HepG2 (cell line): ENCODE results near the gene SH2D6. TPM values are rescaled to one million over a fixed set of nuclear protein-coding genes. Genes with fewer than 3 reads are reported as not detected.
A peak's percentile ranks its signal among the peaks of the same experiment; 100 is the strongest.

Source experiments
- BCL6 ChIP-seq: IDR thresholded peaks from 2 replicates; pipeline ENCODE4 v1.6.1; 2016; ENCODE audit warnings: missing genetic modification reagents, missing compliant biosample characterization
- JDP2 ChIP-seq: sonication (generic); formaldehyde crosslinking; IDR thresholded peaks from 2 replicates; pipeline ENCODE4 v1.8.1; 2022; ENCODE audit warnings: missing genetic modification reagents, borderline replicate concordance
- MAZ ChIP-seq, 2 experiments: sonication (generic) in 1 of 2; formaldehyde crosslinking in 1 of 2; IDR thresholded peaks; 2 replicates each; pipeline versions ENCODE4 v1.5.0 to v1.6.1; 2012 to 2020; ENCODE audit warnings: low read depth in 2 of 2, mild to moderate bottlenecking in 2 of 2, borderline replicate concordance in 1 of 2, improper control_type of control experiment in 1 of 2, low read length in 1 of 2, missing genetic modification reagents in 1 of 2, moderate library complexity in 1 of 2
- MTA1 ChIP-seq: sonication (generic); formaldehyde crosslinking; IDR thresholded peaks from 2 replicates; pipeline ENCODE4 v1.4.0; 2020; ENCODE audit warnings: missing genetic modification reagents, mild to moderate bottlenecking, borderline replicate concordance
- NAIF1 ChIP-seq: sonication (generic); formaldehyde crosslinking; IDR thresholded peaks from 2 replicates; pipeline ENCODE4 v1.5.0; 2020; ENCODE audit warnings: mild to moderate bottlenecking, missing genetic modification reagents, borderline replicate concordance
- PAWR ChIP-seq: sonication (generic); formaldehyde crosslinking; IDR thresholded peaks from 2 replicates; pipeline ENCODE4 v1.4.0; 2020; ENCODE audit warnings: missing genetic modification reagents, mild to moderate bottlenecking, borderline replicate concordance
- RBM39 ChIP-seq: fragments of 200-400 bp; formaldehyde crosslinking; IDR thresholded peaks from one replicate; pipeline ENCODE4 v1.6.1; 2018; ENCODE audit warnings: antibody characterized with exemption, mild to moderate bottlenecking, low read depth, low read length; ENCODE audit not compliant: poor library complexity, severe bottlenecking
- RCOR2 ChIP-seq: IDR thresholded peaks from 2 replicates; pipeline ENCODE4 v1.6.1; 2016; ENCODE audit warnings: missing biosample characterization, missing genetic modification reagents
- RORA ChIP-seq: sonication (generic); formaldehyde crosslinking; IDR thresholded peaks from 2 replicates; pipeline ENCODE4 v1.5.0; 2020; ENCODE audit warnings: mild to moderate bottlenecking, missing genetic modification reagents, moderate library complexity
- SALL1 ChIP-seq: sonication (generic); formaldehyde crosslinking; IDR thresholded peaks from 2 replicates; pipeline ENCODE4 v1.8.0; 2022; ENCODE audit warnings: mild to moderate bottlenecking, missing genetic modification reagents
- SMYD3 ChIP-seq: sonication (generic); formaldehyde crosslinking; IDR thresholded peaks from 2 replicates; pipeline ENCODE4 v1.8.1; 2023; ENCODE audit warnings: mild to moderate bottlenecking, missing genetic modification reagents
- ZBTB21 ChIP-seq: sonication (generic); formaldehyde crosslinking; IDR thresholded peaks from 2 replicates; pipeline ENCODE4 v1.4.0; 2020; ENCODE audit warnings: missing genetic modification reagents
- ZMYM4 ChIP-seq: sonication (generic); formaldehyde crosslinking; IDR thresholded peaks from 2 replicates; pipeline ENCODE4 v1.8.1; 2023; ENCODE audit warnings: mild to moderate bottlenecking, missing genetic modification reagents
- ZNF530 ChIP-seq: sonication (generic); formaldehyde crosslinking; IDR thresholded peaks from 2 replicates; pipeline ENCODE4 v1.5.0; 2020; ENCODE audit warnings: low read depth, mild to moderate bottlenecking, missing genetic modification reagents
- ZNF75D ChIP-seq: sonication (generic); formaldehyde crosslinking; IDR thresholded peaks from 2 replicates; pipeline ENCODE4 v1.8.1; 2023; ENCODE audit warnings: missing genetic modification reagents, mild to moderate bottlenecking, borderline replicate concordance
- ZNF768 ChIP-seq: sonication (generic); formaldehyde crosslinking; IDR thresholded peaks from 2 replicates; pipeline ENCODE4 v1.4.0; 2020; ENCODE audit warnings: missing genetic modification reagents
- ZNF773 ChIP-seq: sonication (generic); formaldehyde crosslinking; IDR thresholded peaks from 2 replicates; pipeline ENCODE4 v1.4.0; 2020; ENCODE audit warnings: missing genetic modification reagents, borderline replicate concordance
- ZNF839 ChIP-seq: sonication (generic); formaldehyde crosslinking; IDR thresholded peaks from 2 replicates; pipeline ENCODE4 v1.4.0; 2020; ENCODE audit warnings: missing genetic modification reagents, mild to moderate bottlenecking, borderline replicate concordance
- polyA plus RNA-seq, 8 experiments: library from polyadenylated mRNA; depleted of rRNA in 3 of 8; stranded (reverse) in 7 of 8; unstranded in 1 of 8; fragments of >200 nt; fragmentation: Illumina TruSeq in 4 of 8; extraction: Trizol in 4 of 8; gene quantifications; 2 replicates each; pipeline versions ENCODE4 v1.2.1 to v1.2.3, GENCODE V29; 2011 to 2016; ENCODE audit warnings: low read depth in 4 of 8, missing spikeins in 1 of 8, mixed read lengths in 1 of 8; ENCODE audit not compliant: insufficient read depth in 1 of 8
- total RNA-seq, 5 experiments: library from RNA; depleted of rRNA; stranded (reverse); fragments of >200 nt; fragmentation: Illumina TruSeq; extraction: Trizol; gene quantifications; 2 replicates each; pipeline ENCODE4 v1.2.3, GENCODE V29; 2016; ENCODE audit warnings: low read depth in 1 of 5
- TF ChIP-seq, protein P1 (sequence below): sonication (generic); formaldehyde crosslinking; IDR thresholded peaks from 2 replicates; pipeline ENCODE4 v1.4.0; 2020; ENCODE audit warnings: mild to moderate bottlenecking, missing genetic modification reagents, borderline replicate concordance
- TF ChIP-seq, protein P2 (sequence below): sonication (generic); formaldehyde crosslinking; IDR thresholded peaks from 2 replicates; pipeline ENCODE4 v1.8.0; 2022; ENCODE audit warnings: mild to moderate bottlenecking, missing genetic modification reagents, borderline replicate concordance

The SH2D6 gene
- total and polyA plus RNA-seq, 2 of the 13 experiments (the other 11 are each of a cell fraction or from before 2014, with no cell fraction given) = 0.11 to 0.26 TPM

DNA sequence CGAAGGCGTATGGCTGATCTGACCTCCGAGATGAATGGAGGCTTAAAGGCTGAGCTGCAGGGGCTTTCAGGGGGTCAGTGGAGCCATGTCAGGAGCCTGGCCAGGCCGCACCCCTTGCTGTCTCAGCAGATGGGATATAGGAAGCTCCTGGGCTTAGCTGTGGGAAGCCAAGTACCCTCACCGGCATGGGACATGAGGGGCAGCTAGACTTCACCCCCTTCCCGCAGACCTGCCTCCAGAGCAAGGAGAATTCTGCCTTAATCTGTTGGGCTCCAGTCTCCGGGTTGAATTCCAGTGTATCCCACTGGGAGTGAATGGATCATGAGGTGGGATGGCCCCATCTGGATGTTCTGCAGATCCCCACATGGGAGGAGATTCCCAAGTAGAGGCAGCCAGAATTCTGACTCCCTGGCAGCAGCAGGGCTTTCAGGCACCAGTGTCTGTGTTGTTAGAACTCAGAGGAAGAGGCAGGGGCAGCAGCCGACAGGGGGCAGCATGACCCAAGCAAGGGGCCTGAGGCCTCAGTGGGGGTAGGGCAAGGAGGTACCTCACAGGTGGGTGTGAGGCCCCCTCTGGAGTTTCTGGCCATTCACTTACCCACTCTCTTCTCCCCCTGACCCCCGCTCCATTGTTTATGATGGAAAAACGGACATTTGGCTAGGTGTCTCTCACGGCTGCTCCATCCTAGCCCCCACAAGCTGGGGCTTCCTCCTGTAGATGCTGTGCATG lies 27.4 kb upstream of the SH2D6 start (continued):
- TF ChIP-seq ZNF75D (CRISPR knock-in tag) (no peak), ZNF530 (no peak), NAIF1 (CRISPR knock-in tag) (no peak), MTA1 (peak; percentile 57; the same call in 1 of the 2 replicates), PAWR (CRISPR knock-in tag) (0 out of 2 replicates have a peak, but pooled peaks have one; percentile 77), JDP2 (CRISPR knock-in tag) (no peak), RCOR2 (CRISPR knock-in tag) (no peak), SALL1 (CRISPR knock-in tag) (peak; percentile 79; the same call in 1 of the 2 replicates), ZMYM4 (peak; percentile 41; the same call in 1 of the 2 replicates), BCL6 (CRISPR knock-in tag) (0 out of 2 replicates have a peak, but pooled peaks have one; percentile 28), ZNF773 (CRISPR knock-in tag) (no peak), RORA (no peak), MAZ (IDR thresholded peaks at IDR 0.05; ENCODE audit: borderline replicate concordance, low read depth, low read length) (peak; percentile 46; the same call in 1 of the 2 replicates), MAZ (CRISPR knock-in tag; IDR thresholded peaks at IDR 0.05; ENCODE audit: low read depth) (peak; percentile 76; the same call in 1 of the 2 replicates), SMYD3 (CRISPR knock-in tag) (no peak), ZBTB21 (CRISPR knock-in tag) (no peak), ZNF768 (CRISPR knock-in tag) (no peak), ZNF839 (CRISPR knock-in tag) (no peak), RBM39 (no peak)
- TF ChIP-seq, protein P1, sequence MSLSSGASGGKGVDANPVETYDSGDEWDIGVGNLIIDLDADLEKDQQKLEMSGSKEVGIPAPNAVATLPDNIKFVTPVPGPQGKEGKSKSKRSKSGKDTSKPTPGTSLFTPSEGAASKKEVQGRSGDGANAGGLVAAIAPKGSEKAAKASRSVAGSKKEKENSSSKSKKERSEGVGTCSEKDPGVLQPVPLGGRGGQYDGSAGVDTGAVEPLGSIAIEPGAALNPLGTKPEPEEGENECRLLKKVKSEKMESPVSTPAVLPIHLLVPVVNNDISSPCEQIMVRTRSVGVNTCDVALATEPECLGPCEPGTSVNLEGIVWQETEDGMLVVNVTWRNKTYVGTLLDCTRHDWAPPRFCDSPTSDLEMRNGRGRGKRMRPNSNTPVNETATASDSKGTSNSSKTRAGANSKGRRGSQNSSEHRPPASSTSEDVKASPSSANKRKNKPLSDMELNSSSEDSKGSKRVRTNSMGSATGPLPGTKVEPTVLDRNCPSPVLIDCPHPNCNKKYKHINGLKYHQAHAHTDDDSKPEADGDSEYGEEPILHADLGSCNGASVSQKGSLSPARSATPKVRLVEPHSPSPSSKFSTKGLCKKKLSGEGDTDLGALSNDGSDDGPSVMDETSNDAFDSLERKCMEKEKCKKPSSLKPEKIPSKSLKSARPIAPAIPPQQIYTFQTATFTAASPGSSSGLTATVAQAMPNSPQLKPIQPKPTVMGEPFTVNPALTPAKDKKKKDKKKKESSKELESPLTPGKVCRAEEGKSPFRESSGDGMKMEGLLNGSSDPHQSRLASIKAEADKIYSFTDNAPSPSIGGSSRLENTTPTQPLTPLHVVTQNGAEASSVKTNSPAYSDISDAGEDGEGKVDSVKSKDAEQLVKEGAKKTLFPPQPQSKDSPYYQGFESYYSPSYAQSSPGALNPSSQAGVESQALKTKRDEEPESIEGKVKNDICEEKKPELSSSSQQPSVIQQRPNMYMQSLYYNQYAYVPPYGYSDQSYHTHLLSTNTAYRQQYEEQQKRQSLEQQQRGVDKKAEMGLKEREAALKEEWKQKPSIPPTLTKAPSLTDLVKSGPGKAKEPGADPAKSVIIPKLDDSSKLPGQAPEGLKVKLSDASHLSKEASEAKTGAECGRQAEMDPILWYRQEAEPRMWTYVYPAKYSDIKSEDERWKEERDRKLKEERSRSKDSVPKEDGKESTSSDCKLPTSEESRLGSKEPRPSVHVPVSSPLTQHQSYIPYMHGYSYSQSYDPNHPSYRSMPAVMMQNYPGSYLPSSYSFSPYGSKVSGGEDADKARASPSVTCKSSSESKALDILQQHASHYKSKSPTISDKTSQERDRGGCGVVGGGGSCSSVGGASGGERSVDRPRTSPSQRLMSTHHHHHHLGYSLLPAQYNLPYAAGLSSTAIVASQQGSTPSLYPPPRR (CRISPR knock-in tag) = peak; percentile 52; the same call in 1 of the 2 replicates
- TF ChIP-seq, protein P2, sequence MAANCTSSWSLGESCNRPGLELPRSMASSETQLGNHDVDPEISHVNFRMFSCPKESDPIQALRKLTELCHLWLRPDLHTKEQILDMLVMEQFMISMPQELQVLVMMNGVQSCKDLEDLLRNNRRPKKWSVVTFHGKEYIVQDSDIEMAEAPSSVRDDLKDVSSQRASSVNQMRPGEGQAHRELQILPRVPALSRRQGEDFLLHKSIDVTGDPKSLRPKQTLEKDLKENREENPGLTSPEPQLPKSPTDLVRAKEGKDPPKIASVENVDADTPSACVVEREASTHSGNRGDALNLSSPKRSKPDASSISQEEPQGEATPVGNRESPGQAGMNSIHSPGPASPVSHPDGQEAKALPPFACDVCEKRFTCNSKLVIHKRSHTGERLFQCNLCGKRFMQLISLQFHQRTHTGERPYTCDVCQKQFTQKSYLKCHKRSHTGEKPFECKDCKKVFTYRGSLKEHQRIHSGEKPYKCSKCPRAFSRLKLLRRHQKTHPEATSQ = no peak
